K562 (cell line): ENCODE measurements around the gene LY6G6D. TPM values are rescaled to one million over a fixed set of nuclear protein-coding genes. Genes with fewer than 3 reads are reported as not detected.

Experiments
- ARID1B ChIP-seq: fragments of 450-650 bp; IDR thresholded peaks from 2 replicates; pipeline ENCODE4 v1.6.1; 2016; ENCODE audit warnings: antibody characterized with exemption, mild to moderate bottlenecking, inconsistent platforms
- ATF1 ChIP-seq, 2 experiments: fragments of 450-650 bp in 1 of 2; IDR thresholded peaks; 2 replicates each; pipeline ENCODE4 v1.6.1; 2016; ENCODE audit warnings: missing compliant biosample characterization in 1 of 2, missing genetic modification characterization in 1 of 2
- BHLHE40 ChIP-seq: IDR thresholded peaks from 2 replicates; pipeline ENCODE4 v1.6.1; 2011; ENCODE audit warnings: low read length, improper control_type of control experiment
- CBX8 ChIP-seq: fragments of 200-600 bp; sonication (generic); IDR thresholded peaks from 2 replicates; pipeline ENCODE4 v1.6.1; 2012; ENCODE audit warnings: borderline replicate concordance, mixed run types, low read depth, mild to moderate bottlenecking, moderate library complexity, mixed read lengths, low read length, control low read depth, inconsistent platforms; ENCODE audit not compliant: poor library complexity, severe bottlenecking; ENCODE audit errors: extremely low read depth
- ETS2 ChIP-seq: IDR thresholded peaks from 2 replicates; pipeline ENCODE4 v1.6.1; 2016; ENCODE audit warnings: borderline replicate concordance, missing genetic modification characterization, mild to moderate bottlenecking, moderate library complexity, missing compliant biosample characterization; ENCODE audit not compliant: poor library complexity, severe bottlenecking
- ETV6 ChIP-seq, 3 experiments: fragments of 150-350 bp in 1 of 3; sonication (generic) in 1 of 3; formaldehyde crosslinking in 1 of 3; IDR thresholded peaks; 2 replicates each; pipeline versions ENCODE4 v1.6.1 to v1.8.0; 2014 to 2022; ENCODE audit warnings: borderline replicate concordance in 2 of 3, low read depth in 2 of 3, antibody characterized with exemption in 1 of 3, low read length in 1 of 3, mild to moderate bottlenecking in 1 of 3, missing genetic modification reagents in 1 of 3
- HDGF ChIP-seq: fragments of 450-650 bp; IDR thresholded peaks from 2 replicates; pipeline ENCODE4 v1.6.1; 2016
- MECOM ChIP-seq: fragments of 250-450 bp; sonication (Bioruptor Pico); IDR thresholded peaks from 2 replicates; pipeline ENCODE4 v1.8.0; 2022; ENCODE audit warnings: inconsistent platforms
- MEF2A ChIP-seq: IDR thresholded peaks from 2 replicates; pipeline ENCODE4 v1.6.1; 2011; ENCODE audit warnings: low read depth, mild to moderate bottlenecking, low read length, moderate library complexity; ENCODE audit not compliant: control insufficient read depth
- NEUROD1 ChIP-seq: fragments of 150-350 bp; IDR thresholded peaks from 2 replicates; pipeline ENCODE4 v1.6.1; 2014; ENCODE audit warnings: borderline replicate concordance, low read length, low read depth; ENCODE audit not compliant: partially characterized antibody
- POLR2B ChIP-seq: fragments of 450-650 bp; IDR thresholded peaks from 2 replicates; pipeline ENCODE4 v1.6.1; 2018; ENCODE audit warnings: low read depth; ENCODE audit not compliant: partially characterized antibody
- POLR2G ChIP-seq: fragments of 200-400 bp; formaldehyde crosslinking; IDR thresholded peaks from 2 replicates; pipeline ENCODE4 v1.6.1; 2017; ENCODE audit warnings: low read depth, mild to moderate bottlenecking, antibody characterized with exemption, low read length, moderate library complexity
- RB1 ChIP-seq: fragments of 450-650 bp; IDR thresholded peaks from 2 replicates; pipeline ENCODE4 v1.6.1; 2017; ENCODE audit warnings: low read depth, mild to moderate bottlenecking
- RBM22 ChIP-seq: fragments of 200-400 bp; formaldehyde crosslinking; IDR thresholded peaks from 2 replicates; pipeline ENCODE4 v1.6.1; 2018; ENCODE audit warnings: low read length, low read depth; ENCODE audit not compliant: poor library complexity, severe bottlenecking
- RCOR1 ChIP-seq, 2 experiments: IDR thresholded peaks; 2 replicates each; pipeline ENCODE4 v1.6.1; 2012; ENCODE audit warnings: low read depth in 2 of 2, low read length in 2 of 2, borderline replicate concordance in 1 of 2, improper control_type of control experiment in 1 of 2
- SMAD4 ChIP-seq: fragments of 250-450 bp; sonication (Bioruptor Pico); conservative IDR thresholded peaks from 2 replicates; pipeline ENCODE4 v1.8.0; 2021; ENCODE audit warnings: inconsistent platforms, mild to moderate bottlenecking, moderate library complexity
- SMARCC2 ChIP-seq: fragments of 450-650 bp; IDR thresholded peaks from 2 replicates; pipeline ENCODE4 v1.6.1; 2017; ENCODE audit warnings: antibody characterized with exemption, moderate library complexity, mild to moderate bottlenecking, low read depth
- SMARCE1 ChIP-seq: fragments of 450-650 bp; IDR thresholded peaks from 2 replicates; pipeline ENCODE4 v1.7.1; 2016; ENCODE audit warnings: mild to moderate bottlenecking
- TBL1XR1 ChIP-seq, 2 experiments: IDR thresholded peaks; 2 replicates each; pipeline ENCODE4 v1.6.1; 2012; ENCODE audit warnings: improper control_type of control experiment in 2 of 2, low read length in 2 of 2, mild to moderate bottlenecking in 1 of 2
- TBP ChIP-seq: optimal IDR thresholded peaks from 2 replicates; pipeline ENCODE3; 2011; ENCODE audit warnings: low read depth, low read length, improper control_type of control experiment
- YBX1 ChIP-seq: fragments of 450-650 bp; IDR thresholded peaks from 2 replicates; pipeline ENCODE4 v1.7.1; 2016; ENCODE audit warnings: mild to moderate bottlenecking
- ZEB2 ChIP-seq: fragments of 450-650 bp; IDR thresholded peaks from 2 replicates; pipeline ENCODE4 v1.6.1; 2016
- ZNF133 ChIP-seq: fragments of 250-450 bp; sonication (Bioruptor Pico); IDR thresholded peaks from 2 replicates; pipeline ENCODE4 v1.4.0; 2020; ENCODE audit warnings: mild to moderate bottlenecking
- ZNF583 ChIP-seq: fragments of 250-450 bp; sonication (Bioruptor Pico); IDR thresholded peaks from 2 replicates; pipeline ENCODE4 v1.4.0; 2020
- ZNF76 ChIP-seq: fragments of 250-450 bp; sonication (Bioruptor Pico); IDR thresholded peaks from 2 replicates; pipeline ENCODE4 v1.4.0; 2020; ENCODE audit warnings: mild to moderate bottlenecking, moderate library complexity, borderline replicate concordance
- polyA plus RNA-seq, 8 experiments: library from polyadenylated mRNA; depleted of rRNA in 4 of 8; stranded (reverse) in 5 of 8; unstranded in 3 of 8; fragments of >200 nt; fragmentation: Nextera tagmentation in 2 of 8; fragmentation: Illumina TruSeq in 1 of 8; extraction: Ambion mirVana in 2 of 8; extraction: Trizol in 1 of 8; gene quantifications; 2 replicates each; pipeline versions ENCODE4 v1.2.1 to v1.2.3, GENCODE V29; 2011 to 2014; ENCODE audit warnings: inconsistent platforms in 1 of 8, missing spikeins in 1 of 8
- total RNA-seq, 7 experiments: library from RNA; depleted of rRNA in 6 of 7; stranded (reverse); fragments of >200 nt in 6 of 7; fragmentation: Illumina TruSeq in 2 of 7; extraction: Trizol in 2 of 7; gene quantifications; 2 replicates each; pipeline versions ENCODE4 v1.2.1 to v1.2.3, GENCODE V29; 2011 to 2021; ENCODE audit warnings: low replicate concordance in 1 of 7
- TF ChIP-seq, protein P1 (sequence below): fragments of 250-450 bp; sonication (Bioruptor Pico); IDR thresholded peaks from 2 replicates; pipeline ENCODE4 v1.8.0; 2021; ENCODE audit warnings: borderline replicate concordance, mild to moderate bottlenecking, moderate library complexity; ENCODE audit not compliant: poor library complexity, severe bottlenecking
- TF ChIP-seq, protein P2 (sequence below): fragments of 250-450 bp; sonication (Bioruptor Pico); IDR thresholded peaks from 2 replicates; pipeline ENCODE4 v1.8.0; 2021; ENCODE audit warnings: moderate library complexity, mild to moderate bottlenecking, inconsistent platforms

LY6G6D gene
- total and polyA plus RNA-seq, 9 of the 15 experiments (the other 6 are each of a cell fraction or from before 2014, with no cell fraction given) = 0.30 to 0.38 TPM; not detected in 7

DNA sequence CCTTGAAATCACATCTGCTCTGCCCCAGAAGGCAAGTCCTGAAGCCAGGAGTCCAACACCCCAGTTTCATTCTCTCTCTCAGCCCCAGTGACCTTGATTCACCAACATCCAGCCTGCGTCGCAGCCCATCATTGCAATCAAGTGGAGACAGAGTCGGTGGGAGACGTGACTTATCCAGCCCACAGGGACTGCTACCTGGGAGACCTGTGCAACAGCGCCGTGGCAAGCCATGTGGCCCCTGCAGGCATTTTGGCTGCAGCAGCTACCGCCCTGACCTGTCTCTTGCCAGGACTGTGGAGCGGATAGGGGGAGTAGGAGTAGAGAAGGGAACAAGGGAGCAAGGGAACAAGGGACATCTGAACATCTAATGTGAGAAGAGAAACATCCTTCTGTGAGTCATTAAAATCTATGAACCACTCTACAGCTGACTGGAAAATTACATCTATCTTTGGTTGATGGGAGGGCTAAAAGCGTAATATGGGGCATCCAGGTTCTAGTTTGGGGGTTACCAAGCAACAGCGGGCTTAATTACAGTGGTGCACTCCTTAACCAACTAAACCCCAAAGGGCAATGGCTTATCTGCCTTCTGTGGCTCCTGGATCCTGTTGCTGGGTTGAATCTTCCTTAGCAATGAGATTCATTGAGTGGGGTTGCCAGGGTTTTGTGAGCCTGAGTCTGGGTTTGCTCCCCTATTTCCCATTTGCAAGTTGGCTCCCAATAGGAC, 2.5 kb downstream of the LY6G6D start (continued):
- TF ChIP-seq SMAD4 (CRISPR knock-in tag) (0 out of 2 replicates have a peak, but pooled peaks have one; percentile 27), POLR2B (no peak), ARID1B (peak; percentile 38; the same call in 1 of the 2 replicates), YBX1 (no peak), BHLHE40 (peak; percentile 56; the same call in 1 of the 2 replicates), HDGF (no peak), ATF1 (CRISPR knock-in tag; IDR thresholded peaks at IDR 0.05) (peak; percentile 44; the same call in 1 of the 2 replicates), ATF1 (tag; IDR thresholded peaks at IDR 0.05) (peak; percentile 61), ETV6 (IDR thresholded peaks at IDR 0.05; ENCODE audit: borderline replicate concordance in 1 of 2, low read depth in 2 of 2, low read length in 1 of 2) (no peak), ETV6 (CRISPR knock-in tag; IDR thresholded peaks at IDR 0.05; ENCODE audit: borderline replicate concordance) (no peak), ZNF583 (CRISPR knock-in tag) (no peak), TBL1XR1 (IDR thresholded peaks at IDR 0.05; ENCODE audit: low read length in 2 of 2) (0 out of 4 replicates have a peak, but pooled peaks of 1 of the 2 experiments have one; percentile 19), RCOR1 (IDR thresholded peaks at IDR 0.05; ENCODE audit: borderline replicate concordance in 1 of 2, low read depth in 2 of 2, low read length in 2 of 2) (0 out of 4 replicates have a peak, but pooled peaks of 1 of the 2 experiments have one; percentile 15), RBM22 (no peak), RB1 (peak; percentile 25), ETS2 (tag) (no peak), ZEB2 (peak; percentile 83), NEUROD1 (peak; percentile 19), POLR2G (no peak), MEF2A (no peak), MECOM (no peak), ZNF76 (CRISPR knock-in tag) (no peak), SMARCC2 (peak; percentile 93), CBX8 (no peak), ZNF133 (no peak), SMARCE1 (peak; percentile 90), TBP (peak; percentile 38)
- TF ChIP-seq, protein P1, sequence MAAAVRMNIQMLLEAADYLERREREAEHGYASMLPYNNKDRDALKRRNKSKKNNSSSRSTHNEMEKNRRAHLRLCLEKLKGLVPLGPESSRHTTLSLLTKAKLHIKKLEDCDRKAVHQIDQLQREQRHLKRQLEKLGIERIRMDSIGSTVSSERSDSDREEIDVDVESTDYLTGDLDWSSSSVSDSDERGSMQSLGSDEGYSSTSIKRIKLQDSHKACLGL = no peak
- TF ChIP-seq, protein P2, sequence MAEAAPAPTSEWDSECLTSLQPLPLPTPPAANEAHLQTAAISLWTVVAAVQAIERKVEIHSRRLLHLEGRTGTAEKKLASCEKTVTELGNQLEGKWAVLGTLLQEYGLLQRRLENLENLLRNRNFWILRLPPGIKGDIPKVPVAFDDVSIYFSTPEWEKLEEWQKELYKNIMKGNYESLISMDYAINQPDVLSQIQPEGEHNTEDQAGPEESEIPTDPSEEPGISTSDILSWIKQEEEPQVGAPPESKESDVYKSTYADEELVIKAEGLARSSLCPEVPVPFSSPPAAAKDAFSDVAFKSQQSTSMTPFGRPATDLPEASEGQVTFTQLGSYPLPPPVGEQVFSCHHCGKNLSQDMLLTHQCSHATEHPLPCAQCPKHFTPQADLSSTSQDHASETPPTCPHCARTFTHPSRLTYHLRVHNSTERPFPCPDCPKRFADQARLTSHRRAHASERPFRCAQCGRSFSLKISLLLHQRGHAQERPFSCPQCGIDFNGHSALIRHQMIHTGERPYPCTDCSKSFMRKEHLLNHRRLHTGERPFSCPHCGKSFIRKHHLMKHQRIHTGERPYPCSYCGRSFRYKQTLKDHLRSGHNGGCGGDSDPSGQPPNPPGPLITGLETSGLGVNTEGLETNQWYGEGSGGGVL (CRISPR knock-in tag) = no peak
